K562 (cell line): ENCODE measurements around the gene ADPRH. TPM values are rescaled to one million over a fixed set of nuclear protein-coding genes. Genes with fewer than 3 reads are reported as not detected.

ENCODE experiments used
- ADNP ChIP-seq: fragments of 200-800 bp; sonication (Bioruptor generic); IDR thresholded peaks from 2 replicates; pipeline ENCODE4 v1.6.1; 2016; ENCODE audit warnings: missing genetic modification characterization, missing compliant biosample characterization
- BRF1 ChIP-seq: IDR thresholded peaks from 3 replicates; pipeline ENCODE4 v1.6.1; 2011; ENCODE audit warnings: borderline replicate concordance, mild to moderate bottlenecking; ENCODE audit not compliant: insufficient read length; ENCODE audit errors: extremely low read depth
- CBFB ChIP-seq: sonication (generic); formaldehyde crosslinking; IDR thresholded peaks from 2 replicates; pipeline ENCODE4 v1.4.0; 2020; ENCODE audit warnings: mild to moderate bottlenecking, missing genetic modification reagents
- CHD2 ChIP-seq: IDR thresholded peaks from 2 replicates; pipeline ENCODE4 v1.6.1; 2011; ENCODE audit warnings: low read depth, low read length
- DDX20 ChIP-seq: fragments of 450-650 bp; IDR thresholded peaks from 2 replicates; pipeline ENCODE4 v1.6.1; 2016; ENCODE audit warnings: missing genetic modification characterization, low read depth, mild to moderate bottlenecking, missing compliant biosample characterization, moderate library complexity
- DIDO1 ChIP-seq: fragments of 450-650 bp; IDR thresholded peaks from 2 replicates; pipeline ENCODE4 v1.6.1; 2016; ENCODE audit warnings: low read depth, missing biosample characterization, missing genetic modification characterization
- FOXA3 ChIP-seq, 2 experiments: fragments of 450-650 bp in 1 of 2; sonication (generic) in 1 of 2; formaldehyde crosslinking; IDR thresholded peaks in 1 of 2; conservative IDR thresholded peaks in 1 of 2; 2 replicates each; pipeline versions ENCODE4 v1.4.0 to v1.8.0; 2020 to 2022; ENCODE audit warnings: mild to moderate bottlenecking in 2 of 2, missing genetic modification reagents in 1 of 2
- ID3 ChIP-seq, 2 experiments: fragments of 250-450 bp in 1 of 2; fragments of 450-650 bp in 1 of 2; sonication (Bioruptor Pico) in 1 of 2; IDR thresholded peaks; 2 replicates each; pipeline versions ENCODE4 v1.6.1 to v1.8.0; 2016 to 2021; ENCODE audit warnings: mild to moderate bottlenecking in 2 of 2, moderate library complexity in 2 of 2, missing compliant biosample characterization in 1 of 2, missing genetic modification characterization in 1 of 2
- IFI16 ChIP-seq: fragments of 250-450 bp; sonication (Bioruptor Pico); IDR thresholded peaks from 2 replicates; pipeline ENCODE4 v2.1.2; 2022; ENCODE audit warnings: mild to moderate bottlenecking, inconsistent platforms
- MCM2 ChIP-seq: fragments of 450-650 bp; IDR thresholded peaks from 2 replicates; pipeline ENCODE4 v1.6.1; 2017; ENCODE audit warnings: low read depth, mild to moderate bottlenecking
- NCOA2 ChIP-seq, 2 experiments: fragments of 450-650 bp; IDR thresholded peaks; 2 replicates each; pipeline ENCODE4 v1.6.1; 2018; ENCODE audit warnings: mild to moderate bottlenecking in 2 of 2, moderate library complexity in 1 of 2; ENCODE audit not compliant: partially characterized antibody in 2 of 2
- NFATC3 ChIP-seq: fragments of 450-650 bp; IDR thresholded peaks from 2 replicates; pipeline ENCODE4 v1.6.1; 2017; ENCODE audit warnings: mild to moderate bottlenecking
- NR2F6 ChIP-seq: fragments of 450-650 bp; formaldehyde crosslinking; IDR thresholded peaks from 2 replicates; pipeline ENCODE4 v1.4.0; 2020; ENCODE audit warnings: mild to moderate bottlenecking
- PBX2 ChIP-seq, 2 experiments: IDR thresholded peaks in 1 of 2; conservative IDR thresholded peaks in 1 of 2; 2 replicates each; pipeline ENCODE4 v1.6.1; 2016; ENCODE audit warnings: low read depth in 2 of 2, mild to moderate bottlenecking in 1 of 2, missing compliant biosample characterization in 1 of 2, missing genetic modification characterization in 1 of 2, moderate library complexity in 1 of 2
- PTBP1 ChIP-seq: fragments of 200-400 bp; formaldehyde crosslinking; IDR thresholded peaks from 2 replicates; pipeline ENCODE4 v1.6.1; 2017; ENCODE audit warnings: low read depth, low read length
- RFX1 ChIP-seq: fragments of 450-650 bp; IDR thresholded peaks from 2 replicates; pipeline ENCODE4 v1.6.1; 2016; ENCODE audit warnings: mild to moderate bottlenecking, moderate library complexity
- SRF ChIP-seq, 2 experiments: fragments of 250-450, 450-650 bp in 1 of 2; sonication (Bioruptor Pico) in 1 of 2; sonication (generic) in 1 of 2; formaldehyde crosslinking; IDR thresholded peaks; 2 replicates each; pipeline versions ENCODE4 v1.5.0 to v1.5.1; 2020 to 2022; ENCODE audit warnings: mild to moderate bottlenecking in 1 of 2, missing genetic modification reagents in 1 of 2
- SRSF1 ChIP-seq: fragments of 200-400 bp; formaldehyde crosslinking; IDR thresholded peaks from 2 replicates; pipeline ENCODE4 v1.6.1; 2017; ENCODE audit warnings: mild to moderate bottlenecking, low read depth, low read length, moderate library complexity
- TAF7 ChIP-seq: fragments of 450-650 bp; IDR thresholded peaks from 2 replicates; pipeline ENCODE4 v1.6.1; 2016; ENCODE audit warnings: missing genetic modification characterization, missing compliant biosample characterization
- XRCC4 ChIP-seq: IDR thresholded peaks from one replicate; pipeline ENCODE4 v1.6.1; 2011; ENCODE audit not compliant: insufficient read depth, insufficient read length; ENCODE audit errors: extremely low read depth
- ZFP1 ChIP-seq: fragments of 450-650 bp; formaldehyde crosslinking; IDR thresholded peaks from 2 replicates; pipeline ENCODE4 v1.4.0; 2020; ENCODE audit warnings: mild to moderate bottlenecking, mixed read lengths
- ZFPM2 ChIP-seq: fragments of 250-450 bp; sonication (Bioruptor Pico); IDR thresholded peaks from 2 replicates; pipeline ENCODE4 v1.5.1; 2022; ENCODE audit warnings: mild to moderate bottlenecking
- ZNF121 ChIP-seq: sonication (generic); formaldehyde crosslinking; conservative IDR thresholded peaks from 2 replicates; pipeline ENCODE4 v1.8.0; 2022; ENCODE audit warnings: missing genetic modification reagents
- ZNF449 ChIP-seq: fragments of 250-450 bp; sonication (Bioruptor Pico); IDR thresholded peaks from 2 replicates; pipeline ENCODE4 v1.8.0; 2022; ENCODE audit warnings: moderate library complexity, mild to moderate bottlenecking, inconsistent platforms
- ZNF696 ChIP-seq: fragments of 250-450 bp; sonication (Bioruptor Pico); conservative IDR thresholded peaks from 2 replicates; pipeline ENCODE4 v1.4.0; 2020; ENCODE audit warnings: mild to moderate bottlenecking, moderate library complexity
- polyA plus RNA-seq, 8 experiments: library from polyadenylated mRNA; depleted of rRNA in 4 of 8; stranded (reverse) in 5 of 8; unstranded in 3 of 8; fragments of >200 nt; fragmentation: Nextera tagmentation in 2 of 8; fragmentation: Illumina TruSeq in 1 of 8; extraction: Ambion mirVana in 2 of 8; extraction: Trizol in 1 of 8; gene quantifications; 2 replicates each; pipeline versions ENCODE4 v1.2.1 to v1.2.3, GENCODE V29; 2011 to 2014; ENCODE audit warnings: inconsistent platforms in 1 of 8, missing spikeins in 1 of 8
- total RNA-seq, 7 experiments: library from RNA; depleted of rRNA in 6 of 7; stranded (reverse); fragments of >200 nt in 6 of 7; fragmentation: Illumina TruSeq in 2 of 7; extraction: Trizol in 2 of 7; gene quantifications; 2 replicates each; pipeline versions ENCODE4 v1.2.1 to v1.2.3, GENCODE V29; 2011 to 2021; ENCODE audit warnings: low replicate concordance in 1 of 7

ADPRH gene
- total and polyA plus RNA-seq, 9 of the 15 experiments (the other 6 are each of a cell fraction or from before 2014, with no cell fraction given) = 0.01 to 1.4 (median 0.65) TPM

- peak; percentile 77 for TF ChIP-seq TAF7 (tag)
- TF ChIP-seq CHD2 = no peak
- TF ChIP-seq ZNF121 = no peak
- TF ChIP-seq XRCC4 = no peak
- no peak for TF ChIP-seq MCM2
- no peak for TF ChIP-seq CBFB (CRISPR knock-in tag)
- TF ChIP-seq ADNP (tag) = no peak
- no peak for TF ChIP-seq SRSF1
- no peak for TF ChIP-seq ZNF449 (CRISPR knock-in tag)
- TF ChIP-seq IFI16 (CRISPR knock-in tag) = no peak
- no peak for TF ChIP-seq NCOA2 (IDR thresholded peaks at IDR 0.05; ENCODE audit: partially characterized antibody in 2 of 2)
- TF ChIP-seq PBX2 (CRISPR knock-in tag; IDR thresholded peaks at IDR 0.05; ENCODE audit: low read depth) = no peak
- no peak; the same call in 1 of the 2 replicates for TF ChIP-seq PBX2 (tag; conservative IDR thresholded peaks at IDR 0.05; ENCODE audit: low read depth)
- TF ChIP-seq SRF (CRISPR knock-in tag; IDR thresholded peaks at IDR 0.05) = no peak; a peak in 1 of 4 replicates
- no peak for TF ChIP-seq ZNF696 (CRISPR knock-in tag)
- TF ChIP-seq PTBP1 = no peak
- TF ChIP-seq ZFP1 (CRISPR knock-in tag) = no peak
- no peak for TF ChIP-seq BRF1
- no peak for TF ChIP-seq NFATC3
- no peak for TF ChIP-seq ID3 (CRISPR knock-in tag; IDR thresholded peaks at IDR 0.05)
- no peak for TF ChIP-seq ID3 (tag; IDR thresholded peaks at IDR 0.05)
- no peak for TF ChIP-seq FOXA3 (CRISPR knock-in tag; conservative IDR thresholded peaks at IDR 0.05 in 1 of 2, IDR thresholded peaks at IDR 0.05 in 1 of 2)
- no peak for TF ChIP-seq RFX1
- TF ChIP-seq NR2F6 (CRISPR knock-in tag) = no peak
- no peak for TF ChIP-seq DIDO1 (tag)
- no peak for TF ChIP-seq DDX20 (tag)
- no peak for TF ChIP-seq ZFPM2 (CRISPR knock-in tag)
Observed at GRCh38 chr3:119559441-119559963, 19.8 kb upstream of the ADPRH start, which contains the start of gene CD80 (continued).
